GM12874 (cell line): ENCODE results near the gene C16orf89.

Source experiments
- TF ChIP-seq, protein P1 (sequence below): IDR thresholded peaks from 2 replicates; pipeline ENCODE4 v1.5.1; 2011; ENCODE audit warnings: low read depth, mild to moderate bottlenecking, control low read depth, low read length, moderate library complexity; ENCODE audit not compliant: insufficient read depth

Gene C16orf89

DNA sequence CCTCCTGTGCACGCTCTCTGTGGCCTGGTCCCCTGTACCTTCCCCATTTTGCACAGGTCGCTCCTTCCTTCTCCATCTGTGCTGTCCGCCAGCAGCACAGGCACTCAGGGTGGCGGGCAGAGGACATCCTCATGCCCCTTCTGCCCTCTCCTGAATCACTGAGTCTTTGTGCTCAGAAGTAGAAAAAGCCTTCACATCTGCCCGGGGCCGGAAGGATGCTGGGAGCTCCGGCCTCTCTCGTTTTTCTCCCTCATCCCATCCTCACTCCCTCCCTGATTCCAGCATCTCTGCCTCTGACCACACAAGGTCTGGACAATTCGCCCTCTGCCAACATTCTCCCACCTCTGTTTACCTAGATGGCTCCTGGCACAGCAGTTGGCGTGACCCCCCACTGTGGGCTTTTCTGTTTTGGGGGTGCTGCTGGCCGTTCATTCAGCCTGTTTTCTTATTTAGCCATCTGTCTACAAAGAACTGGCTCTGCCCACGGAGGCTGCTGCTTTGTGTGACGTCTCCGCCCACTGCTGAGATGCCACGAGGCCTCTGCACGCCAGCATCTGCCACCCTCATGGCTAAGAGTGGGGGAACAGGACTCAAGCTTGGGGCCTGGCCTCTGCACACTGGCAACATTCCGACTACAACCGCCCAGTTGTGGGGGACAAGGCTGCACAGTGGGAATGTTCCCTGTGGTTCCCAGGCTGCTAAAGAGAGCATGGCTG is 70.9 kb downstream of the C16orf89 start:
- TF ChIP-seq, protein P1, sequence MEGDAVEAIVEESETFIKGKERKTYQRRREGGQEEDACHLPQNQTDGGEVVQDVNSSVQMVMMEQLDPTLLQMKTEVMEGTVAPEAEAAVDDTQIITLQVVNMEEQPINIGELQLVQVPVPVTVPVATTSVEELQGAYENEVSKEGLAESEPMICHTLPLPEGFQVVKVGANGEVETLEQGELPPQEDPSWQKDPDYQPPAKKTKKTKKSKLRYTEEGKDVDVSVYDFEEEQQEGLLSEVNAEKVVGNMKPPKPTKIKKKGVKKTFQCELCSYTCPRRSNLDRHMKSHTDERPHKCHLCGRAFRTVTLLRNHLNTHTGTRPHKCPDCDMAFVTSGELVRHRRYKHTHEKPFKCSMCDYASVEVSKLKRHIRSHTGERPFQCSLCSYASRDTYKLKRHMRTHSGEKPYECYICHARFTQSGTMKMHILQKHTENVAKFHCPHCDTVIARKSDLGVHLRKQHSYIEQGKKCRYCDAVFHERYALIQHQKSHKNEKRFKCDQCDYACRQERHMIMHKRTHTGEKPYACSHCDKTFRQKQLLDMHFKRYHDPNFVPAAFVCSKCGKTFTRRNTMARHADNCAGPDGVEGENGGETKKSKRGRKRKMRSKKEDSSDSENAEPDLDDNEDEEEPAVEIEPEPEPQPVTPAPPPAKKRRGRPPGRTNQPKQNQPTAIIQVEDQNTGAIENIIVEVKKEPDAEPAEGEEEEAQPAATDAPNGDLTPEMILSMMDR = no peak
